ENCODE results near the gene PURA.
"Not testable (repeated sequence)": the region's sequence is repeated elsewhere in the genome, so short reads cannot be mapped to it uniquely, and the experiment has no call there.

PURA gene

GRCh38 chr5:140135127-140135526, 21.2 kb downstream of the PURA start:
- DNase-seq (ENCODE audit: low spot score): no peak

GRCh38 chr5:140136624-140137023, 22.7 kb downstream of the PURA start:
- DNase-seq (ENCODE audit: low spot score): no peak

- no peak for DNase-seq (ENCODE audit: low spot score)
These were observed 26.5 kb downstream of the PURA start for GRCh38 chr5:140140435-140140834.

GRCh38 chr5:140141241-140141640, 27.3 kb downstream of the PURA start:
- no peak for DNase-seq (ENCODE audit: low spot score)

GRCh38 chr5:140142246-140142645, 28.3 kb downstream of the PURA start:
- no peak for DNase-seq (ENCODE audit: low spot score)

GRCh38 chr5:140142856-140143255, 28.9 kb downstream of the PURA start:
- no peak for DNase-seq (ENCODE audit: low spot score)

- DNase-seq (ENCODE audit: low spot score): no peak
These were observed 29.8 kb downstream of the PURA start for GRCh38 chr5:140143521-140144258.

- DNase-seq (ENCODE audit: low spot score): no peak
These were observed 31.3 kb downstream of the PURA start for GRCh38 chr5:140145256-140145655.

GRCh38 chr5:140145818-140146522, 32.1 kb downstream of the PURA start:
- no peak for DNase-seq (ENCODE audit: low spot score)

GRCh38 chr5:140146523-140146842, 32.6 kb downstream of the PURA start:
- no peak for DNase-seq (ENCODE audit: low spot score)

- no peak for DNase-seq (ENCODE audit: low spot score)
These were observed 33.6 kb downstream of the PURA start for GRCh38 chr5:140147460-140147859.

- no peak for DNase-seq (ENCODE audit: low spot score)
These were observed 34.6 kb downstream of the PURA start for GRCh38 chr5:140148508-140148907.

- no peak for DNase-seq (ENCODE audit: low spot score)
These were observed 36.3 kb downstream of the PURA start for GRCh38 chr5:140150201-140150600.

GRCh38 chr5:140151144-140152021, 37.5 kb downstream of the PURA start:
- no peak for DNase-seq (ENCODE audit: low spot score)

- no peak for DNase-seq (ENCODE audit: low spot score)
These were observed 38.4 kb downstream of the PURA start for GRCh38 chr5:140152022-140152999.

GRCh38 chr5:140153255-140153654, 39.3 kb downstream of the PURA start:
- DNase-seq (ENCODE audit: low spot score): no peak

- DNase-seq (ENCODE audit: low spot score): no peak
These were observed 40.0 kb downstream of the PURA start for GRCh38 chr5:140153905-140154304.

- not testable (repeated sequence) for DNase-seq (ENCODE audit: low spot score)
These were observed 40.9 kb downstream of the PURA start for GRCh38 chr5:140154710-140155381.

GRCh38 chr5:140157032-140157781, 43.3 kb downstream of the PURA start:
- DNase-seq (ENCODE audit: low spot score): peak; percentile 89

Measured in NAMALWA (cell line).